Esophagus muscularis mucosa (tissue), 4 donors: ENCODE data around the gene MUSTN1. TPM values are rescaled to one million over a fixed set of nuclear protein-coding genes. Genes with fewer than 3 reads are reported as not detected.

Source experiments
- DNase-seq: peaks from one replicate; pipeline ENCODE4 v3.0.0-alpha.2; 2017; ENCODE audit errors: extremely low spot score
- H3K27ac ChIP-seq, 4 donors: fragments of 200-600 bp; sonication (generic); replicated peaks in 1 of 4; 1 replicate in 3 of 4; 2 replicates in 1 of 4; pipeline ENCODE4 v1.5.1; 2016 to 2019; ENCODE audit warnings: mild to moderate bottlenecking in 1 of 4
- H3K27me3 ChIP-seq, 4 donors: fragments of 200-600 bp; sonication (generic); one replicate each; pipeline versions ENCODE4 v1.5.1 to v1.6.0; 2016 to 2019
- H3K36me3 ChIP-seq, 4 donors: fragments of 200-600 bp; sonication (generic); one replicate each; pipeline ENCODE4 v1.5.1; 2016 to 2019
- H3K4me1 ChIP-seq, 4 donors: fragments of 200-600 bp; sonication (generic); one replicate each; pipeline ENCODE4 v1.5.1; 2016 to 2019
- H3K4me3 ChIP-seq, 4 donors: fragments of 200-600 bp; sonication (generic); 1 replicate in 2 of 4; 2 replicates in 2 of 4; pipeline ENCODE4 v1.5.1; 2016 to 2019; ENCODE audit warnings: mild to moderate bottlenecking in 4 of 4, moderate library complexity in 1 of 4
- H3K9me3 ChIP-seq, 4 donors: fragments of 200-600 bp; sonication (generic); 1 replicate in 3 of 4; 2 replicates in 1 of 4; pipeline ENCODE4 v1.5.1; 2016 to 2019
- CTCF ChIP-seq, 3 experiments: fragments of 200-600 bp in 2 of 3; fragments of 450-650 bp in 1 of 3; sonication (generic) in 2 of 3; IDR thresholded peaks; one replicate each; pipeline ENCODE4 v1.5.1; 2017 to 2019; ENCODE audit warnings: antibody characterized with exemption in 3 of 3, mild to moderate bottlenecking in 2 of 3, moderate library complexity in 1 of 3
- EP300 ChIP-seq: sonication (generic); formaldehyde crosslinking; IDR thresholded peaks from one replicate; pipeline ENCODE4 v1.6.1; 2017; ENCODE audit warnings: antibody characterized with exemption
- POLR2A ChIP-seq: fragments of 450-650 bp; IDR thresholded peaks from one replicate; pipeline ENCODE4 v1.6.1; 2017; ENCODE audit warnings: antibody characterized with exemption, moderate library complexity, mild to moderate bottlenecking, low read depth
- POLR2AphosphoS5 ChIP-seq, 2 donors: sonication (generic); formaldehyde crosslinking; IDR thresholded peaks; one replicate each; pipeline ENCODE4 v1.6.1; 2017; ENCODE audit warnings: antibody characterized with exemption in 2 of 2
- WGBS: methylation state at CpG from one replicate; pipeline ENCODE4 v1.1.5; 2018; 5-methylcytosine and 5-hydroxymethylcytosine counted together
- intact Hi-C: fragments of 100-400 bp; cut with DNase I; formaldehyde crosslinking; loops from one replicate; pipeline ENCODE4 v1.15.1; 2023
- total RNA-seq, 4 donors: library from RNA; depleted of rRNA; stranded (reverse); fragments of >200 nt; gene quantifications; one replicate each; pipeline versions ENCODE4 v1.1.0 to v1.2.1, GENCODE V29; 2016

MUSTN1 gene
- total RNA-seq, 4 donors from 2014 or later = 6.6 to 17.7 (median 12.5) TPM

GRCh38 chr3:52831500-52832301 lies 3.1 kb downstream of the MUSTN1 start:
- peak in 1 of 2 donors; percentile 40 for TF ChIP-seq POLR2AphosphoS5 (IDR thresholded peaks at IDR 0.05)
- no peak for TF ChIP-seq EP300
- peaks cover 31 to 47% (median 42%) of the 10 kb centered on the region in 4 donors for H3K4me1 ChIP-seq
- H3K27me3 ChIP-seq = no peaks in the 10 kb centered on the region
- no peaks in the 10 kb centered on the region for H3K9me3 ChIP-seq
- H3K27ac ChIP-seq = peak overlapping the region; percentile 32 to 60 (median 54)
- intact Hi-C loops = no loop called here
- peak overlapping the region in 1 of 4 donors; percentile 10 for H3K4me3 ChIP-seq
- no peak for DNase-seq
- WGBS = 57% methylated on average over 11 of the region's 21 CpGs
- H3K36me3 ChIP-seq = peaks cover 0 to 30% (median 8%) of the 10 kb centered on the region in 4 donors

GRCh38 chr3:52830535-52831258 lies 4.1 kb downstream of the MUSTN1 start, which contains the start of gene ITIH4:
ITIH4 (minus strand) TSS chr3:52830672; CDS start chr3:52830642, 30 bp downstream.
- intact Hi-C loops = no loop called here
- peak within 1 kb of the TSS in 1 of 4 donors; percentile 10 for H3K4me3 ChIP-seq

GRCh38 chr3:52829906-52830463 lies 4.8 kb downstream of the MUSTN1 start:
- DNase-seq = no peak
- WGBS = 91% methylated on average over 3 of the region's 10 CpGs
- Histone ChIP-seq H3K4me1 (peaks cover 14 to 32% (median 28%) of the 10 kb centered on the region in 4 donors), H3K27ac (no peak overlapping the region), H3K4me3 (no peak overlapping the region), H3K9me3 (no peaks in the 10 kb centered on the region), H3K36me3 (peaks cover 0 to 23% (median 4%) of the 10 kb centered on the region in 4 donors), H3K27me3 (no peaks in the 10 kb centered on the region)
- TF ChIP-seq CTCF (IDR thresholded peaks at IDR 0.05) (no peak), POLR2A (no peak), EP300 (no peak), POLR2AphosphoS5 (IDR thresholded peaks at IDR 0.05) (no peak)
- intact Hi-C loops = no loop called here

More at GRCh38 chr3:52830535-52831258, 4.1 kb downstream of the MUSTN1 start, which contains the start of gene ITIH4:
- no peak for DNase-seq
- Histone ChIP-seq H3K27me3 (no peaks in the 10 kb centered on the region), H3K36me3 (peaks cover 0 to 24% (median 4%) of the 10 kb centered on the region in 4 donors), H3K4me1 (peaks cover 21 to 40% (median 35%) of the 10 kb centered on the region in 4 donors), H3K27ac (peak within 1 kb of the TSS; percentile 32 to 60 (median 54)), H3K9me3 (no peaks in the 10 kb centered on the region)
- WGBS = 80% methylated on average over 16 of the region's 16 CpGs
- TF ChIP-seq EP300 = no peak
- TF ChIP-seq POLR2AphosphoS5 (IDR thresholded peaks at IDR 0.05) = no peak
- TF ChIP-seq POLR2A = no peak
- TF ChIP-seq CTCF (IDR thresholded peaks at IDR 0.05) = no peak

- intact Hi-C loops = no loop called here
- no peak overlapping the region for H3K4me3 ChIP-seq
- H3K4me1 ChIP-seq = peaks cover 9 to 29% (median 23%) of the 10 kb centered on the region in 4 donors
Observed at GRCh38 chr3:52829482-52829881, 5.3 kb downstream of the MUSTN1 start.

More at GRCh38 chr3:52829482-52829881, 5.3 kb downstream of the MUSTN1 start:
- no peaks in the 10 kb centered on the region for H3K27me3 ChIP-seq
- no peak for TF ChIP-seq EP300
- no peak for TF ChIP-seq POLR2AphosphoS5 (IDR thresholded peaks at IDR 0.05)
- no peak for TF ChIP-seq CTCF (IDR thresholded peaks at IDR 0.05)
- TF ChIP-seq POLR2A = no peak
- peaks cover 0 to 23% (median 6%) of the 10 kb centered on the region in 4 donors for H3K36me3 ChIP-seq
- WGBS = 80% methylated on average over 2 of the region's 3 CpGs
- H3K27ac ChIP-seq = no peak overlapping the region
- no peak for DNase-seq
- no peaks in the 10 kb centered on the region for H3K9me3 ChIP-seq
